ENCODE measurements around the gene FAM114A1. TPM values are rescaled to one million over a fixed set of nuclear protein-coding genes. Genes with fewer than 3 reads are reported as not detected.

The FAM114A1 gene
- polyA plus RNA-seq, 1 donor, result 37.5 TPM

GRCh38 chr4:38857354-38858096 is 10.1 kb upstream of the FAM114A1 start:
- no peak for DNase-seq

DNA sequence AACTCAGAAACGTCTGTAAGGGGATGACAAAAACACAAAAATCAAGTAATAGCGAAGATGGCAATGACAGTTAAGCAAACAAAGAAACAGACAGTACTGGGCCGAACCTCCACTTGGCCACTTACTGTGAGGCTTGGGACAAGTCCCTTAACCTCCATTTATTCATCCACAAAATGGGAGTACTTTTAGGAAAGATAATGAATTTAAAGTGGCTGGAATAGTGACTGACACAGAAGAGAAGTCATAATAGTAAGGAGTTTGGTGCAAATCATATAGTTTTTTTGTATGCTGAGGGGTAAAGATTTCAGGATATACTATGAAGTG is 9.5 kb upstream of the FAM114A1 start:
- no peak for DNase-seq

DNA sequence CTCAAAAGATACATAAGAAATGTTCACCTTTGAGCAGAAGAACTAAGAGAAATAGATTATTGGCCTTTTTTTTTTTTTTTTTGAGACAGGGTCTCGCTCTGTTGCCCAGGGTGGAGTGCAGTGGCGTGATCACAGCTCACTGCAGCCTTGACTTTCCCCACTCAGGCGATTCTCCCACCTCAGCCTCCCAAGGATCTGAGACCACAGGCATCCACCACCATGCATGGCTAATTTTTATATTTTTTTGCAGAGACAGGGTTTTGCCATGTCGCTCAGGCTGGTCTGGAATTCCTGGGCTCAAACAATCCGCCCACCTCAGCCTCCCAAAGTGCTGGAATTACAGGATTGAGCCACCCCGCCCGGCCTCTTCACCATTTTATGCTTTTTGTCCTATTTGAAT is 8.1 kb upstream of the FAM114A1 start:
- DNase-seq, result no peak

- no peak for DNase-seq
These were observed 6.7 kb upstream of the FAM114A1 start for GRCh38 chr4:38860788-38861424.

- no peak for DNase-seq
These were observed 5.8 kb upstream of the FAM114A1 start for GRCh38 chr4:38861791-38862190.

DNA sequence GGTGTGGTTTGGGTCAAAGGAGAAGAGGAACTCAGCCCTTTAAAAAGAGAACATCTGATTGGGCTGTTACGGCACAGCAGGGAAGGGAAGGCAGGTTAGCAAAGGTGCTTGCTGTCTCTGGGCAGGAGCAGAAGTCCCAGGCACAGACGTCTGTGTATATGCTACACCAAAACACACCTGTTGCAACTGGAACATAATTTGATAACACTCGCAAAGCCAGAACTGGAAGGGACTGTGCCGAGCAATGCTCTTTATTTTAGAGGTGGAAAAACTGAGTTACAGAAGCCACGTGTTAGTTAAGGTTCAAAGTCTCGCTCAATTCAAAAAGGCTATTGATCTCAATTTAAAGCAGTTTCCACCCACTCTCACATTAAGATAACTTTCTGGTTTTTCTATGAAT is 2.2 kb upstream of the FAM114A1 start:
- DNase-seq, result no peak

- no peak for DNase-seq
These were observed 581 bp upstream of the FAM114A1 start for GRCh38 chr4:38866973-38867477.

DNA sequence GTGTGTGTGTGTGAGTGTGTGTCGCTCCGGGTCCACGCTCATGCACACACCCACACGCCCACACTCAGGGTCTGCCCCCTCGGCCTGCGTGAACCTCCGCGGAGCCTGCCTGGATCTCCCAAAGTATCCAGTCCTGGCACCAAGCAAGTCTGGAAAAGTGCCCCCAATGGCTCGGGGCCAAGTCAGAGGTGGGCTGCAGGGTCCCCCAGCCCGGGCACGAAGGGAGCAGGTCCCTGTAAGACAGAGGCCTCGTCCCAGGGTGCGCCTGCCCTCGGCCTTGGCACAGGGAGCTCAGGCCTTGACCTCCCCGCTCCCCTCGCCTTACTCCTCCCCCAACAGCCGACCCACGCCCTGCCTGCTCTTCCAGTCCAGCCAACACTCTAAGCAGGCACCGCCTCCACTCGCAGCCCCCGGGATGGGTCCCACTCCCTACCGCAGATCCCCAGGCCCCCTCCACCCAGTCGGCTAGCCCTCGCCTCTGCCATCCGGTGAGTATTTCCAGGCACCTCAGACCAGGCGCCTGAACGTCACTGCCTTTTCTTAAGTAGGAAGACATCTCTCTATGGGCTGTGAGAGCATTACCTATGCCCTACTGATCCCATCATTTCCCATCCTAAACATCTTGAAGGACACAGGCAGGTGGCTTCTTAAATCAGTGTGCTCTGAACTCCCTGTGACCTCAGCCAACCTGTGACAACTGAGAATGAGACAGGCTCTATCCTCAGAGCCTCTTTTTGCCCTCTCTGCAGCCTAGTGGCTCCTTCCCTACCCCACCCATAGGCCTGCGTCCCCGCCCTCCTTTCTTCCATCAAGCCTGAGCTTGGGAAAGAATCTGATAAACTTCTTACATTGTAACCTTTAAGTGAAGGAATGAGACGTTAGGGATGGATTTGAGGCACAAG is 704 bp downstream of the FAM114A1 start:
- DNase-seq, result peak; percentile 22

DNA sequence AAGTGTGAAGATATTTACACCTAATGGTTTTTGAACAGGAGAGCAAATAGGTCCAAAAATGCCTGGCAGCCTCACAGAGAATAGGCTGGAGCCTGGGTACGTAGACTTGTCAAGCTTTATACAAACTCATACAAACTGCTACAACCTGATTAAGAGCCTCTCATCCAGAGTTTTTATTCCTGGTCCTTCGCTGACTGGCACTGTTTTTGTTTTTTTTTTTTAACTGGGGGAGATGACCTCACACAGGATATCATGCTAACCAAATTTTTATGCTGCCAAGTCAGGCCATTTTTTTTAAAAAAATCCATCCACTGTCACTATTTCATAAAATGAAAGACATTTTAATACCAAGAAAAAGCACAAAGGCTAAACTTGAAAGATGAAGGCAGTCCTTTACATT is 1.9 kb downstream of the FAM114A1 start:
- DNase-seq, result no peak

DNA sequence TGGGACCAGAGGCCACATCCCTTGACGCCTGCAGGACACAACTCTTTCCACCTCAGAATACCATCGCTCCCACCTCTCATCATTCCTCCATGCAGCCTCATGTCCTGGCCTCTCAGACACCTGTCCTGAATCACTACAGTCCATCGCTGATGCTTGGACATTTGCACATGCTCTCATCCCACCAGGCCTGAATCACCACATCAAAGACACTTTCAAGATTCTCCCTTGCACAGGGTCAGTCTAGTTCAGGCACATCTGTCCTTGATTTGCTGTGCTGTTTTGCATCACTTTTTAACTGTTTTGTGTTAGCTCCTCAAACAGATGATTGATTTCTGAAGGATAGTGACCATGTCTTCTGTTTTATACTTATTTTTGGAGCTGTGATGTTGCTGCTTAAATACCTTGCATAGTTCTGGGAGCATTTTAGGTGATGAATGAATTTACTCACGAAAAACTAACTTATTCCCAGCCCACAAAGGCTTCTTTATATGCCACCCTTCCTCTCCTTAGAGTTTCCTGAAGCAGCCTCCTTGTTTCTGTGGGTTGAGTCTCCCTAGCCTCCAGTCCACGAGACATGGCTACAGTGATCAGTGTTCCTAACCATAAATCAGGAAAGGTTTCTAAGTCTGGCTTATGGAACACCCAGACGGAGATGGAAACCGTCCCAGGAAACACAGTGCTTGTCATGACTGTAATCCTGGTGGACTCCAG is 2.6 kb downstream of the FAM114A1 start:
- no peak for DNase-seq

DNA sequence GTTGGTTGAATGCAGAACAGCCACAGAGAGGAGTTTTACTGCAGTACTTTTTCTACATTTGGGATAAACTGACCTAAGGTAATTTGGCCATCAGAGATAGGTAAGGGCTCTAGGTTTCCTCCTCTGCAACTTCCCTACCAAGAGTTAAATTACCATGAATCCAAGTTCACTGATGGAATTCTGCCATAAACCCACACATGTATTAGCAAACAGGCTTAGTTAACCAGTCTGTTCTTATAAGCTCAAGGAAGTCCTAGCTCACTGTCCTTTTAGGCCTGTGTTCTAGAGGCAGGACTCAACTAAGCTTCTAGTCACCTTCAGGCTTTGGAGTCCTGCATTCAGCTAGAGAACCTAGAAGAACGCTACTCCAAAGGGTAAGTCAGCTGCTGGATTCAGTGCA is 4.0 kb downstream of the FAM114A1 start:
- no peak for DNase-seq

GRCh38 chr4:38872620-38873019 is 5.0 kb downstream of the FAM114A1 start:
- DNase-seq, result no peak

- DNase-seq, result no peak
These were observed 5.8 kb downstream of the FAM114A1 start for GRCh38 chr4:38873290-38873944.

DNA sequence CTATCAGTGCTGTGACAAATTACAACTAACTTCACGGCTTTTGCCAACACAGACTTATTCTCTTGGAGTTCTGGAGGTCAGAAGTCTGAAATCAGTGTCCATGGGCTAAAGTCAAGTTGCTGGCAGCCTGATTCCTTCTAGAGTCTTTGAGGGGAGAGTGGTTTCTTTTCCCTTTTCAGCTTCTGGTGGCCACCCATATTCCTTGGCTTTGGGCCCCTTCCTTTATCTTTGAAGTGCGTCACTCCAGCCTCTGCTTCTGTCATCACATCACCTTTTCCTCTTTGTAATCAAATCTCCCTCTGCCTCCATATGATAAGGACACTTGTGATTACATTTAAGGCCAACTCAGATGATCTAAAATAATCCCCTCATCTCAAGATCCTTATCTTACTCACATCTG is 9.0 kb downstream of the FAM114A1 start:
- no peak for DNase-seq

DNA sequence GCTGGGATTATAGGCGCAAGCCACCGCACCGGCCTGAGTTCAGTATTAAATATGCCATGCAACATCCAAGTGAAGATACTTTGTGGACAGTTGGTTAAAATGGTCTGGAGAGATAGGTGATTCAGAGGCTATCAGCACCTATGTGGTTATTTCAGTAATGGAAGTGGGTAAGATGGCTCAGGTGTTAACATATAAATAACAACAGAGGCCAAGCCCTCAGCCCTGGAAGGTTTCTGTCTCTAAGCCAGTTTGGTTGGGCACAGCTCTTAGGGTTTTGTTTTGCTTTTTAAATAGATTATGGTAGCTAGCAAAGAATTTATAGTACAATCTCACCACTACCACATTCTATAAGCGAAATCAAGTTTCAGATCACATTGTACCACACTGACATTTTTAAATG is 16.6 kb downstream of the FAM114A1 start:
- DNase-seq, result no peak

- no peak for DNase-seq
These were observed 21.5 kb downstream of the FAM114A1 start for GRCh38 chr4:38889143-38889542.

DNA sequence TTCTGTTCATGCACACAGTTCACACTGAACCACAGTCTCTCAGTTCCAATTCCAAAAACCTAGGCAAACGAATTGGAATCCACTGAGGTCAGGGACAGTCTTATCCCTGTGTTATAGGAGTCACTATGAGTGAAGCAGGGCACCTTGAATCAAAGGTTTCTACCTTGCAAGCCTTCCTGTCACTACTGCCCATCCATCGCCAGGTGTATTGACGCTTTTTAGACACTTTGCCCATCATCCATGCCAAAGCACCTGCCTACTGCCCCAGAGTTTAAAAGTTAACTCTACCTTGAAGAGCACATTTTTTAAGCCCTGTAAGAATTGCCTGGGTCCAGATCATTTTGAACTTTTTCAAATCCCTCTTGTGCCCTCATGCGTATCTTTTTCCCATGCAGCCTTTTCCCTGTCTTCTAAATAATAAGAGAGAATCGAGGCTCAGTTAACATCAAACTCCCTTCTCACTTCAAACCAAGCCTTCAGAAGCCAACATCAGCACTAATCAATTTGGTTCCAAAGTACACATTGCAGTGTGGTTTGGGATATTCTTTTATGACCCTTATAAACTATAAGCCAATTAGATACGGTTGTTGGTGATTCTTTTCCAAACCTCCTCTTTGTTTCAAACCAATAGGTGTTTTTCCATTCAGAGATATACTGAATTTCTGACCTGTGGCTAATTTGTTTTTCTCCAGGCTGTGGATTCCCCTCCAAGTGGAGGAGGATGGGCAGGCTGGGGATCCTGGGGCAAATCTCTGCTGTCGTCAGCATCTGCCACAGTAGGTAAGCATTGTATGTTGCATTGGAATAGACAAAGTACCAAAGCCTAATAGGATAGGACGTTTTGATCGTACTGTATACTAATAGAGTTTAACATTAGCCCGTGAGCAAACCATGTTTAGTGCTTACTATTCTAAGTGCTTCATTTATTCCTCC is 23.7 kb downstream of the FAM114A1 start:
- no peak for DNase-seq

DNA sequence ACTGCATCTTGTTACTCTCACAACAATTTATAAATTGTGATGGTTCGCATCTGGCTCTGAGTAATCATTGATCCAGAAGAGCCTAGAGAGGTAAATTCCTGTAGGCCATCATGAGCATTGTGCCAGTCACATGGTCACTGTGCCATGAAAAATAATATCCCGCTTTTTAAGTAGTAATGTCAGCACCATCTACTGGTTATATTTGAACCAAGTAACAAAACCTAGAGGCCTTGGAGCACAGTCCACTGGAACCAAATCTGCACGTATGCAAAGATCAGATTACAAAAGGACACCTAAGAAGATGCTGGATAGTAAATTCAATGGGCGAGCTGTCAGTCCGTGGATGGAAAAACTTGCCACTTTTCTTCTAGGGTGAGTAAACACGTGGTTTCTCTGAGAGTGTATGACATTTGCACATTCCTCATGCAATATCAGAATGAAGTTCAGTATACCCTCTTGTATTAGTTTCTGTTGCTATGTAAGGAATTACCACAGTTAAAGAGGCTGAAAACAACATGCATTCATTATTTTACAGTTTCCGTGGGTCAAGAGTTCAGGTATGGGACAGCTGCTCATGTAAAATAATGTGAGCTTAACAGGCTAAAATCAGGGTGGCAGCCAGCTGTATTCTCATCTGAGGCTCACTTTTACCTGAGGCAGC is 26.8 kb downstream of the FAM114A1 start:
- DNase-seq, result no peak

DNA sequence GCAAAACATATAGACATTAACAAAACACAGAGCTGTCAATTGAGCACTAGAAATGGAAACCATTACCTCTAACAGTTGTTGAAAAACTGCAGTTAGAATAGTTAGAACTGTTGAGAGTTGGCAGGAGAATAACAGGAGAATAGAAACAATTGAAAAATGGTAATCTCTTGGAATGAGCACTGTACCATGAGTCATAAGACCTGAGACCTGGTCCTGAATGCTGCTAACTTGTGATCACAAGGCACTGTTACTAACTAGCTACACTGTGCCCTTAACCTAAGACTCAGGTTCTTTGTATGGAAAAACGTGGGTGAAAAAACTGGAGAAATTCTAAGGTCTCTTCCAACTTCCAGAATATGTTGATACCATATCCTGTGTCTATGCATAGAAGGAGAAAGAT is 29.3 kb downstream of the FAM114A1 start:
- DNase-seq, result no peak

DNA sequence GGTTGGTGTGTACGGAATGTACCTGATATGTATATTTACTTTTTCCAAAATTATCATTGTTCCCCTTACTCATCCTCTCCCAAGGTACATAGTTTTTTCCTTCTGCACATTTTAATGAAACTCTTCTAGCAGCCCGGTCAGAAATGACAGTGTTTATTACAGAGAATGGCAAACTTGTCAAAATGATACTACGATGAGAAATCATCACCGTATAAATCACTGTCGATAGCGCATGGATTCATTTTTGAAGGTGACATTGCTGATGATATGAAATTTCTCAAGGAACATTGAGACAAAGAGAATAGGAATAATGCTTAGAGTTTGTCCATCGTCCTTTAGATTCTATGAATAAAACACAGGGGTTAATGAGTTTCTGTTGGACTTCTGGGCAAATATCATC is 30.6 kb downstream of the FAM114A1 start:
- no peak for DNase-seq

Measured in left kidney (tissue), 2 donors.